CD4-positive, alpha-beta T cell treated with Interleukin-6 at 100 ng/mL for 8 hours (primary cell): Measurements from ENCODE around the gene C2orf76.
"Not testable (repeated sequence)": the region's sequence is repeated elsewhere in the genome, so short reads cannot be mapped to it uniquely, and the experiment has no call there.

Experiments used
- DNase-seq: peaks from one replicate; pipeline ENCODE4 v3.0.0-alpha.2; 2020; ENCODE audit warnings: mixed read lengths, low spot score

Gene C2orf76

DNA sequence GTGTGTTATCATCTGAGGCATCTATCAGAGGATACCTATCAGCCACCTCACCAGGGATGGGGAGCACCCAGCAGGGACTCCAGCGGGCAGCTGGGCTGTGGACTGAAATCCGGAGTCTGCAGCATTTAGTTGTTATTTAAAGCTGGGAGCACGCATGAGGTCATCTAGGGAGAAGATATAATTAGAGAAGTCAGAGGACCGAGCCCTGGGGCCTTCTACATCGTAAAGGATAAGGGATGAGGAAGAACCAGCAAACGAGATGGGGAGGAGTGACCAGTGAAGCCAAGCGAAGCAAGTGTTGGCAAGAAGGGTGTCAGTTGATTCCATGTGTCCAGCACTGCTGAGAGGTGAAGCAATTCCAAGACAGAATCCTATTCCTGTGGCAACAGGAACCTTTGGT, 72.7 kb downstream of the C2orf76 start:
- no peak for DNase-seq

DNA sequence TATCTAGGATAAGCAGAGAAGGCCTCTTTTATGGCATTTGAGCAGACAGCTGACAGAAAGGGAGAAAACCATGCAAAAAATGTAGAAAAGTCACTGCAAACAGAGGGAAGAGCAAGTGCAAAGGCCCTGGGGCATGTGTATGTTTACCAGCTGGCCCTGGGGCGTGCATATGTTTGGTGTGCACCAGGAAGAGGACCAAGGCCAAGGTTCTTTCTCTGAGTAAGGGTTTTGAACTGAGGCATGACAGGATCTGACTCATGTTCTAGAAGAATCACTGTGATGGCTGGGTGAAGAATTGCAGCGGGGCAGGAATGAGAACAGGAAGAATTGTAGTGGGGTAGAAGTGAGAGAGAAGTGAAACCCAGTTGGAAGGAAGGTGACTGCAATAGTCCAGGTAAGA, 73.4 kb downstream of the C2orf76 start:
- no peak for DNase-seq

DNA sequence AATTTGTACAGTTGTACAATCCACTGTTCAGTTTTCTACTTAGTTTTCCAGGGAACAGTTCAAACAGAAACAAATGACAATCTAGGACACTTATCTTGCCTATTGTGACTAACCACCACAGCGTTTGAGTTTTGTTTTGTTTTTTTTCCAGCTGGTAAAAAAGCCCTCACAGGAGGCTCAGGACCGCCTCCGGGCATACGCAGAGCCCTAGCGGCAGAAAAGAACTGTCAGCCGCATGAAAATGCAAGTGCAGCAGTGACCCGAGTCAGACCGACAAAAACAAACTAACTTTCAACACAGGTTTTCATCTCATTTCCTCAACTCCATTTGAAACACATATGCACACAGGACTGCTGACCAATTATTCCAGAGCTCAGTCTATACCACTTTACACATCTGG, 74.4 kb downstream of the C2orf76 start:
- no peak for DNase-seq

DNA sequence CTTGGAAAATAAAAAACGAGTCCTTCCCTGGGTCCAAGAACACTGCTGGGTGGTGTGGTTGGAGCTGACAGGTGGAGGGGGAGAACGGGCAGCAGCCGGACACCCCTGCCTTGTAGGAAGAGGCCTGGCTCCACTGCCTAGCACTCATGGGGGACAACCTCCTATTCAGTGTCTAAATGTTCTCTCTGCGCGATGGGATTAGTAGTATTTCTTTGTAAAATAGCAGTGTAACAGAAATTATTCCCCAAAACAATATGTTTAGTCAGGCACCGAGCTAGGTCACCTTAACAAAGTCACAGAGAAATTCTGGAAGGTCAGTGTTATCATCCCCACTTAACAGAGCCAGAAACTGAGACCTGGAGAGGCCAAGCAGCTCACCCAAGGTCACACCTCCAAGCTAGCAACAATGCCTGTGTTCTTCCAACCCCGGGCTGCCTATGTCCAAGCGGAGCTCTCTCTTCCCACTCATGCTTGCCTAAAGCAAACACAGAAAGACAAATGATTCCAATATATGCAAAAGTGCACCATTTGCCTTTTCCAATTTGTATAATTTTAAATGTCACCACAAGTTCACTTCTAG, 75.0 kb downstream of the C2orf76 start:
- DNase-seq, result no peak

DNA sequence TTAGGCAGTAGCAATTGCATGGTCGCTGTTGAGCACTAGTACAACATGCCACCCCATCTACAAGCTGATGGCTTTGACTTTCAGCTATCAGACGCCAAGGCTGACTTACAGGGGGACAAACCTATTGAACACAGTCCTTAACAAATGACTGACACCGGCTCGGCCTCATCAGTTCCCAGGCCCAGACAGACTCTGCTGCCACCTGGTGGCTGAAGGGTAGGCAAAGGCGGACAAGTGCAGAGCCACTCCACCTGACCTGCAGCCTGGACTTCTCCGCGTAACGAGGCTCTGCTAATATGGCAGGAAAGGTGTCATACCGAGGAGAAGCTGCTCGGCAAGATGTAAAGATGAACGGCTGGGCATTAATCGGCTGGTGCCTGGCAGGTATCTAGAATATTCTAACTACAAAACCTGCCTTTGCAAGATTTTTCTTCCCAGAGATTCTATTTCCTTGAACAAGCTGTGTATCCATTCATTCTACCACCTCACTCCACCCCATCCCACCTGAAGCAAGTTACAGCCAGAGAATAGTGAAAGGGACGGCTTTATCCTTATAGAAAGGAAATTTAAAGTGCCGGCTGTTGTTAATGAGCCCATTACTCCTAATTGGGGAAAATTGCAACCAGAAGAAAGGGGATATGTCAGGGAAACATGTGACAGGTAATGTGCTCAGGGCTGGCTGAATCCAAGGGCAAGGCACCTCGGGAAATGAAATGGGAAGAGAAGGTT, 75.6 kb downstream of the C2orf76 start:
- DNase-seq, result peak; percentile 53

DNA sequence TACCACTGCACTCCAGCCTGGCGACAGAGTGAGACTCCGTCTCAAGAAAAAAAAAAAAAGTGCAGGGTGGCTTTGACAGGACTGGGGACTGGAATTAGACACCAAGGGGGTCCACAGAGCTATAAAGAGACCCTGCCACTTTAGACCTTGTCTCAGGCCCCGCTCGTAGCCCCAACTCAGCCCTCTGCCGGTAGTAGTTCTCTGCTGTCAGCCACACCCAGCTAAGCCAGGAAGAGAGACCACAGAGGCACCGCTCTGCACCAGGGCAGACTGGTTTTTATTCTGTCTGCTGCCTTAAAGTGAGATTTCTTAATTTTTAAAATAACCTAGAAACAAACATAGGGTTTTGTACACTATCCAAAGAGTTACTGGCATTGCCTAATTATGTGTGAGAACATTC, 77.0 kb downstream of the C2orf76 start:
- no peak for DNase-seq

DNA sequence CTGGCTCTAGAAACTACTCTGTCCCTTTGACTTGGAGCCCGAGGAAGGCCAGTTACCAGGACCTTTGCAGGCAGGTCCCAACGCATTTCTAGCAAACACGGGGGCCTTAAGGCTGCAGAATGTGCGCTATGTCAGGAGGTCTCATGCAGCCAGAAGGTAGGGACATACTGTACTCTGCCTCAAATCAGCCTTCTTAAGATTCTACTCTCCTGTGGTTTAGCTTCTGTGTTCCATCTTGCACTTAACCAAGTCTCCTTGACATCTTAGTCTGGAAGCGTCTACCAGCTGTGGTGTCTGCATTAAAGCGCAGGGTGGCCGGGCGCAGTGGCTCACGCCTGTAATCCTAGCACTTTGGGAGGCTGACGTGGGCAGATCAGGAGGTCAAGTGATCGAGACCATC, 77.5 kb downstream of the C2orf76 start:
- DNase-seq, result no peak

DNA sequence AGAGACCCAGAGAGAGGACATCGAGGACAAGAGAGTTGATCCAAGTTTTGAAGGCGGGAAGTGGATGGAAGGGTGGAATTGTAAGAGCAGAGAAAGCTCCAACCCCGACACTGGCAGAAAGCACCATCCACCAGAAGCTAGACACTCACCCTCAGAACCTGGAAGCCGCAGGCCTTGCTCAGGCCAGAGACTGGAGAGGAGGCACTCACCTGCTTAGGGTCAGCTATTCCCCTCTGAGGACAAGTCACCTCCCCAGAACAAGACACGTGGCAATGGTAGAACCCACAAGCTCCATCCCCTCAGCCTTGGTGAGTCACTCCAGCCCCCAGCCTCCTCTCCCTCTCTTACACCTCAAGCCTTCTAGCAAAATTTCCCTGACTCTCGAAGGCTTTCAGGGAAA, 78.1 kb downstream of the C2orf76 start:
- DNase-seq, result no peak

DNA sequence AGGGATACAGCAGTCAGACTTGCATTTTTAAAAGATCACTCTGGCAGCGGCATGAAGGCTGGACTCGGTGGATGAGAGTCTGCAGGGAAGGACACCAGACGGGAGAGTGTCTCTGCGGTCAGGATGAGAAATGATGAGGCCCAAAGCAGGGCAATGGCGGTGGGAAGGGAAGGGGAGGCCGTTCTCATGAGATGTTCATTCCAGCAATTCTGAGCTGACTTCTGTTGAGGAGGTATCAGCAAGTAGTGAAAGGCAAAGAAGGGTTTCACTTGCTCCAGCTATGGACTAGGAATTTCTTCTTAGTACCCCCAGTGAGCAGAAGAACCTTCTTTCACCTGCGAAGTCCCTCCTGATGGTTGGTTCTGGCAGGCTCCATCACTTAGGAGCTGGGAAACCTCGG, 80.0 kb downstream of the C2orf76 start:
- no peak for DNase-seq

DNA sequence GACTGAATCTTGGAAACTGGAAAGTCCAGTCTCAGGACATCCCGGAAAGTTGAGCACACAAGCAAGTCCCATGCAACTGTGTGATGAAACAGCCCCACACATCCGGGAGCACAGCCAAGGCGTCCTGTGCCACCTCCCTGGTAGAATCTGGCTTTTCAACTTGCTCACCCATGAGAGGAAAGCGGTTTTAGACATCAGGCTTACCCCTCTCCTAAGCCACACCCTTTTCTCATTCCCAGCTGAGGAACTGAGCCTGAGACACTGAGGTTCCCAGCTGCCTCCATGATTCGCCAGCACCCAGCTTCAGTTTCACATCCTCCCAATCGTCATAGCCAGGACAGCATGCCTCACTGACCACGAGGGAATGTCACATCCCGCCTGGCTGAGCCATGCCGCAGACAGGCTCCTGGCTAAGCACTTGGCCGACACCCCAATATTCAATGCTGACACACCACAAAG, 82.7 kb downstream of the C2orf76 start:
- no peak for DNase-seq

DNA sequence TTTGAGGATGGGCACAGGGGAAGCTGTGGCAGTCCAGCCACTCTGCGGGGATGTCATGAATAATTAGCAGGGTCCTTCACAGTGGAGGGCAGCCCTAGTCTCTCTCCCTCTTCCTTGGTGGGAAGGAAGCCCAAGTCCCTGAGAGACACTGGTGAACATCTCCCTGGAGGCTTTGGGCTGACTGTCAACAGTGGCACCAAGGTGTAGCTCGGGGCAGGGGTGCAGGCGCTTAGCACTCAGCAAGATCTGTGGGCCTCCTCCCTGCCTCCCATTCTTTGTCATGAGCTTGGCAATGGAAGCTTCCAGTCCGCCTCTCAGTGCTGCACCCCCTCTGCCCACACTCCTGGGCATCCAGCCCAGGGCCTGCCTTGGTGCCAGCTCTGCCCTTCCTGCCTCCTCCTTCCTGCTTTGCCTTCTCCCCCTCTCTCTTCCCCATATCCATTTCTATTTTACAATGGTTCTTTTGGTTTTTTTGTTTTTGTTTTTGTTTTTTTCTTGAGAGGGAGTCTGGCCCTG, 83.6 kb downstream of the C2orf76 start:
- no peak for DNase-seq

DNA sequence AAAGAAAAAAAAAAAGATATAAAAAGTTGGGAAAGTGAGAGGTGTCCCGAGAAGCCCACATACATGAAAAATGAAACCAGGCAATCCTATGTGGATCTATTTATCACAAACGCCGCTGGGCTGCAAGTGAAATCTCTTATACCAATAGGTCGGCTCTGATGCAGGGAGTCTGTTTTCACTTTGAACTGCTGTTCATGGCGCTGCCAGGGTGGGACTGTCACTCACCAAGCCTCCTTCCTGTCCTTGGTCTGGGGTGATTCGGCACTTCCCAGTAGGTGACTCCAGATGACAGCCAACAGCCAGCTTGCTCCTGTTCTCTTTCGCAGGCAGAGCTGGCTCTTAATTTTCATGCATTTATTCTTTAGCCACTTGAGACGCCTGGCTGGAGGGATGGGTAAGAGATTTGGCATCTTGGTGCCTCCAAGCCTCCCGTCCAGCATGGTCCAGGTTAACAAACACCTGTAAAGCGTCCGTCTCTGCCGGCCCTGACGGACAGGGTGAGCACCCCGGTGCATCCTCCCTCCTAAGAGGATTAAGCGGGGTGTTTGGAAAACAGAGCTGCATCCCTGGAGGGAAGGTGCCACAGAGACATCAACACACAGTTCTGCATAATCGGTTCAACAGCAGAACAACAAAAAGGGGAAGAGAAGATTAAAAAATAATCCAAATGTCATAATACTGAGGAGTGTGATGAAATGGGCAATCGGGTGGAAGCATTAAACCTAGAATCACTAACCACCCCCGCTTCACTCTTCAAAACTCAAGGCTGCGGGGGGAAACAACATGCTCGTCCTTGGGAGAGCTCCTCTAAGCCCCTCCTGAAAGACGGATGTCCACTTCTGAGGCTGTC, 84.3 kb downstream of the C2orf76 start:
- DNase-seq, result no peak

DNA sequence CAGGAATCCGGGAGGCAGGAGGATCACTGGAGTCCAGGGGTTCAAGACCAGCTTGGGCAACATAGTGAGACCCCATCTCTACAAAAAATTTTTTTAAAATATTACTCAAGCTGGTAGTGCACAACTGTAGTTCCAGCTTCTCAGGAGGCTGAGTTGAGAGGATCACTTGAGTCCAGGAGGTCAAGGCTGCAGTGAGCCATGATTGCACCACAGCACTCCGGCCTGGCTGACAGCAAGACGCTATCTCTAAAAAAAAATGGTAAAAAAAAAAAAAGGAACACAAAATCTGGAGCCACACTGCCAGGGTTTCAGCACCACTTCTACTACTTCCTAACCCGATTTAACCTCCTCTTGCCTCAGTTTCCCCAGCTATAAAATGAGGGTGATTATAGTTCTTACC, 86.0 kb downstream of the C2orf76 start:
- no peak for DNase-seq

DNA sequence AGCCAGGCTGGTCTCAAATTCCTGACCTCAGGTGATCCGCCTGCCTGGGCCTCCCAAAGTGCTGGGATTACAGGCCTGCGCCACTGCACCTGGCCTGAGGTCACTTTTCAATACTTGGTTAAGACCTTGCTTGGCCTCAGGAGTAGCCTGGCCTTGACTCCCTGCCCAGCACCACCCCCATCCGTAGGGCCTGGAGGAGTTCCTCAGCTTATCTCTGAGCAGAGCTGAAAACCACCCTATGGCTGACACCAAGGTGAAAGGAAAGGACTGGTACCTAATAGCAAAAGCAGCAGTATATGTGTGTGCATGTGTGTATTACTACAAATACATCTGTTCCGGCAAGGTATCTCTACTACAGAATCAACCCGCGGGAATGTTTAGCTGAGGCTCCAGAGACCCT, 87.0 kb downstream of the C2orf76 start:
- no peak for DNase-seq

DNA sequence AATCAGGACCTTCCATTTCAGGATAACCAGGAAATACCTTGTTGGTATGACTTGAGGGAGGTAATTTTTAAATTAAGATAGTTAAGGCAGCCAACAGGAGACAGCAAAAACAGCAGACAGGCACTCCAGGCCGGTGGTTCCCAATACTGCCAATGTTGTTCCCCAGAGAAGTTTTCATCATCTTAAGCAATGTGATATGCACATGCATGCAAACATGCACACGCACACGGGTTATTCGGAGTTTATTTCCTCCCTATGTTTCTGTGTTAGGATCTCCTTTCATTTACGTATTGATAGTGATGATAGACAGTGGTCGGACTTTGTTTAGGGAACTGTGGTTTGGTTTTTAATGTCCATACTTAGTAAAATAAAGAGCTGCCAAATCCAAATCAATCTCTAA, 87.7 kb downstream of the C2orf76 start:
- DNase-seq, result no peak

DNA sequence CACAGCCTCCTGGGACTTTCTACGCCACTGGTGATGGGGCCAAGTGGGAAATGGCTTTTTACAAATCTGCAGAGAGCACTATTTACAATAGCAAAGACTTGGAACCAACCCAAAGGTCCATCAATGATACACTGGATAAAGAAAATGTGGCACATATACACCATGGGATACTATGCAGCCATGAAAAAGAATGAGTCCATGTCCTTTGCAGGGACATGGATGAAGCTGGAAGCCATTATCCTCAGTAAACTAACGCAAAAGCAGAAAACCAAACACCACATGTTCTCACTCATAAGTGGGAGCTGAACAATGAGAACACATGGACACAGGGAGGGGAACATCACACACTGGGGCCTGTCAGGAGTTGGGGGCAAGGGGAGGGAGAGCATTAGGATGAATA, 88.2 kb downstream of the C2orf76 start:
- DNase-seq, result not testable (repeated sequence)

DNA sequence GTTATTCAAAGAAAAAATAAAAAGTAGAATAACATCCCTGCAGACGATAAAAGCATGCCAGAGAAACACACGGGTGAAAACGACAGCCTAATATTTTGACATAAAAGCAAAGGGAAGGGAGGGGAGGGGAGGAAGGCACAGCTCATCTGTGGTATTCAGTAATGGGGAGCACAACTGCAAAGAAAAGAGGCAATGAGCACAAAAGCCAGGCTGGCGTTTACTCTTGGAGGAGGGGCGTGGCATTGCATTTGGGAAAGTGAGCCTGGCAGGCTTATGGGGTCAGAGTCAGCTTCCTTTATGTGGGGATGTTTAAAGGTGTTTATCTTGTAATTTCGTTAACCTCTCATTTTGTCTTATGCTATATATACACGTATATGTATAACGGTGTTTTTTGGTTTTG, 89.8 kb downstream of the C2orf76 start:
- no peak for DNase-seq

DNA sequence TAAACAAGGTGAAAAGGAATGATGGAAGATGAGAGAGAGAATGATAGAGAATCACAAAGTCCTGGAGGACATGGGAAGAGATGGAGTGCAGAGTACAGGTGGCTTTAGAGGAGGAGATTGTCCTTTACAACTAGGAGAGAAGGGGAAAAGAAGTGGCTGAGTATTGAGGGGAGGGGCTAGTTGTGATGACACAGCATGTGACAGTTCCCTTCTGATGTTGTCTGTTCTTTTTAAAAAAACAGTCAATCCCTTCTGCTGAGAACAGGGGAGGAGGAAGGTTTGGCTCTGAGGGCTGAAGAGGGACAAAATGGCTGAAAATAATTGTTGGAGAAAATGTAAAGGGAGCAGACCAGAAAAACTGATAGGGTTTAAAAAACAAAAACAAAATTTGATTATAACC, 99.0 kb downstream of the C2orf76 start:
- DNase-seq, result no peak

DNA sequence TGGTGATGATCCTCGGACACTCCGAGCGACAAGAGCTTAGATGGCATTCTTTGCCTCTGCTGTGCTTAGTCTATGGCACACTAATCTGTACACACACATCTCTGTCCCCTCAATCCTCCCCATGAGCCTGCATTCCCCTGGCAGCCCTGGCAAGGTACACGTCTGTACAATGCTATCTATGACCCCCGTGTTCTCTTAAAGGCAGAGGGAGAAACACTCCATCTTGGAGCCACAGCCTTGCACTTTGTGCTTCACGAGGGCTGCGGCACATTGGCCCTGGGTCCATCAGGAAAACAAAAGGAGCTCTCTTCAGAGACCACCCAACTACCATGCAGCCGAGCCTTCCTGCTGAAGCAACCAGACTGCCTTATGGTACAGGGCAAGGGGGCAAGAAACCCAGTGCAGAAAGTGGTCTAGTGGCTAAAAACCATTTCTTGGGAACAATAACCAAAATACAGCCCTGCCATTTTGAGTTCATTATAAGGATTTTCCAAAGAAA, 100.5 kb downstream of the C2orf76 start:
- DNase-seq, result no peak

DNA sequence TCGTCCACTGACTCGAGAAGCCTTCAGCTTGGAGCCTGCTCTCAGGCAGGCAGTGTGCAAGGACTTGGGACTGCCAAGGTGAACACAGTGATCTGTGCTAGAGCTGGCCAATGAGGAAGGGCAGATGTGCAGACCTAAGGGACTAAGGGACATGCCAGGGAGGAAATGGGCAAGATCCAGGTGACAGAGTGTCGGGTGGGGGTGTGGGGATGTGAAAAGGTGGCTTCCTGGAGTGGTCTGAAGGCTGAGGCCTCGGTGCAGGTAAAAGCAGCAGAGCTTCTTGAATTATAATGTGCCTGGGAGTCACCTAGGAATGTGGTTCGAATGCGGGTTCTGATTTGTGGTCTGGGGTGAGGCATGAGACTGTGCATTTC, 101.0 kb downstream of the C2orf76 start:
- DNase-seq, result no peak

DNA sequence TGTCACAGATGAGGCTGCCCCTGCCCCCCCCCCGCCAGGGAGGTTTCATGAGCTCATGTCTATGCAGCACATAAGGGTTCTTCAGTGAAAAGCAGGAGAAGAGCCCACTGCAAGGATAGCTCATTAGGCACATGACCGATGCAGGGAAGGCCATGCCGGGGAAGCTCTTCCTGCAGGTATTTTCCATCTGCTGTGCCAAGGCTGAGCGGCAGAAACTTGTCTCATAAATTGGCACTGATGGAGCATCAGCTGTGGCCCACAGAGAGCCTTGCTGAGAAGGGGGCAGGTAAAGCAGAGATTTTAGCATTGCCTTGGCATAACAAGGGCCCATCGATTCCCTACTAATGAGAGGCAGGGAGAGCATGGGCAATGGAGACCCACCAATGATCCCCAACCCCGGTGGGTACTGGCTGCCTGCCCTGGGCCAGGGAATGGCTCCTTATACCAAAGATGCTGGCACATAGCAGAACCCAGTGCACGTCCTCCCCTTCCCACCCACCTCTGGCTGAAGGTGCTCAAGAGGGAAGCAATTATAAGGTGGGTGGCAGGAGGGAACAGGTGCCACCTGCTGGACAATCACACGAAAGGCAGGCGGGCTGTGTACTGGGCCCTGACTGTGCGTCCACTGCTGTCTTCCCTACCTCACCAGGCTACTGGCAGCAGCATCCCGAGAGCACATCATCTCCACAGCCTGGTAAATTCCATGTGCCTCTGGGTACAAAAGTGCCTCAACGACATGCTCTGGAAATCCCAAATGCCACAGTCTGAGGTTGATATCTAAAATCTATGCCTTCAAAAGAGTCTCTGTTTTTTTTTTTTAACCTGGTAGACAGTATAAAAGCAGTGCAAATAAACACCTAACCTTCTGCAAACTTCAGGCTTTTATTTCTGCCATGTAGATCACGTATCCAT, 101.6 kb downstream of the C2orf76 start:
- no peak for DNase-seq

DNA sequence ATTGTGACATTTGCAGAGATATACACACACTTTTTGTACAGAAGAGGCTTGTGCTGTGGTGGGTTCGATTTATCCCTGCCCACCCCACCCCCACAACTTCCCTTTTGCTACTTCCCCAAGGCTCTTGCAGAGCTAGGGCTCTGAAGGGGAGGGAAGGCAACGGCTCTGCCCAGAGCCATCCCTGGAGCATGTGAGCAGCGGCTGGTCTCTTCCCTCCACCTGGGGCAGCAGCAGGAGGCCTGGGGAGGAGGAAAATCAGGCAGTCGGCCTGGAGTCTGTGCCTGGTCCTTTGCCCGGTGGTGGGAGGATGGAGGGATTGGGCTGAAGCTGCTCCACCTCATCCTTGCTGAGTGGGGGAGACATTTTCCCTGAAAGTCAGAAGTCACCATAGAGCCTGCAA, 103.0 kb downstream of the C2orf76 start:
- no peak for DNase-seq
